Kidney (tissue), 14 donors: Measurements from ENCODE around the gene MBD3. TPM values are rescaled to one million over a fixed set of nuclear protein-coding genes. Genes with fewer than 3 reads are reported as not detected.

Source experiments
- DNase-seq, 5 donors: peaks; one replicate each; pipeline ENCODE4 v3.0.0-alpha.2; 2013 to 2020
- FAIRE-seq: peaks from 2 replicates; lab custom pipeline; 2012; peaks lifted over from hg19 to GRCh38; lab: Jason Lieb, UNC
- H3K27ac ChIP-seq, 2 donors: one replicate each; pipeline ENCODE4 v1.7.0; 2013; ENCODE audit warnings: low read depth in 2 of 2, low read length in 2 of 2, inconsistent platforms in 1 of 2
- H3K27me3 ChIP-seq: one replicate; pipeline ENCODE4 v1.7.1; 2013; ENCODE audit warnings: low read length, inconsistent platforms; ENCODE audit not compliant: control insufficient read depth, insufficient read depth
- H3K36me3 ChIP-seq, 3 donors: one replicate each; pipeline versions ENCODE4 v1.7.0 to v1.7.1; 2013; ENCODE audit warnings: low read length in 3 of 3, control low read depth in 1 of 3, inconsistent platforms in 1 of 3; ENCODE audit not compliant: insufficient read depth in 3 of 3, control insufficient read depth in 2 of 3
- H3K4me1 ChIP-seq, 3 donors: one replicate each; pipeline versions ENCODE4 v1.7.0 to v1.7.1; 2013; ENCODE audit warnings: low read length in 3 of 3, inconsistent platforms in 1 of 3, low read depth in 1 of 3; ENCODE audit not compliant: control insufficient read depth in 2 of 3, insufficient read depth in 2 of 3
- H3K4me3 ChIP-seq, 3 donors: one replicate each; pipeline versions ENCODE4 v1.7.0 to v1.8.1; 2013; ENCODE audit warnings: low read length in 3 of 3, control low read depth in 1 of 3, inconsistent platforms in 1 of 3
- H3K9ac ChIP-seq, 3 donors: one replicate each; pipeline versions ENCODE4 v1.7.0 to v1.7.1; 2013; ENCODE audit warnings: low read length in 3 of 3, control low read depth in 1 of 3, inconsistent platforms in 1 of 3
- H3K9me3 ChIP-seq, 3 donors: one replicate each; pipeline versions ENCODE4 v1.7.0 to v1.7.1; 2013; ENCODE audit warnings: low read length in 3 of 3, control low read depth in 1 of 3, inconsistent platforms in 1 of 3; ENCODE audit not compliant: control insufficient read depth in 2 of 3, insufficient read depth in 1 of 3
- CTCF ChIP-seq: IDR thresholded peaks from 3 replicates; pipeline ENCODE4 v1.5.1; 2012; ENCODE audit warnings: mild to moderate bottlenecking, moderate library complexity, borderline replicate concordance; ENCODE audit not compliant: insufficient read depth; ENCODE audit errors: extremely low read depth
- intact Hi-C: fragments of 100-400 bp; cut with DNase I; formaldehyde crosslinking; loops from one replicate; pipeline ENCODE4 v1.11.1; 2022
- polyA plus RNA-seq: library from polyadenylated mRNA; stranded (reverse); fragments of 350-450 nt; fragmentation: Illumina TruSeq; extraction: RNeasy Lipid Tissue Mini Kit (QIAGEN cat#74804); gene quantifications from one replicate; pipeline ENCODE4 v1.2.3, GENCODE V29; 2014; ENCODE audit warnings: low read depth, low replicate concordance; ENCODE audit not compliant: insufficient read depth
- total RNA-seq: library from RNA; stranded (reverse); fragmentation: NEBNext Ultra II Directional; extraction: Animal tissue kit (Norgen Biotek cat#: 25700); gene quantifications from one replicate; pipeline ENCODE4 v1.2.1, GENCODE V29; 2021
- donor health status: control.
- donor health status: control.
- donor health status: control.
- donor health status: control.
- donor health status: control.
- donor health status: DM: yes; HTN: yes; CAD: no.
- donor health status: Normal renal cell carcinoma (clear cell type).

MBD3 gene
- total and polyA plus RNA-seq, 2 donors from 2014 or later, result 62.5 to 76.1 TPM

- Histone ChIP-seq H3K36me3 (peaks cover 0 to 7% (median 0%) of the 10 kb centered on the region in 3 donors), H3K27ac (no peak overlapping the region), H3K9ac (no peak overlapping the region), H3K4me3 (no peak overlapping the region), H3K27me3 (no peaks in the 10 kb centered on the region), H3K4me1 (peaks cover 0 to 8% (median 7%) of the 10 kb centered on the region in 3 donors), H3K9me3 (no peaks in the 10 kb centered on the region)
- no peak for DNase-seq
- FAIRE-seq, result no peak
- no peak for TF ChIP-seq CTCF
- intact Hi-C loops, result no loop called here
Measured at GRCh38 chr19:1585243-1585580, 7.5 kb downstream of the MBD3 start.

GRCh38 chr19:1584500-1585242 lies 8.0 kb downstream of the MBD3 start:
- Histone ChIP-seq H3K9me3 (no peaks in the 10 kb centered on the region), H3K27ac (no peak overlapping the region), H3K4me1 (peaks cover 0 to 8% (median 7%) of the 10 kb centered on the region in 3 donors), H3K9ac (no peak overlapping the region), H3K36me3 (peaks cover 0 to 7% (median 0%) of the 10 kb centered on the region in 3 donors), H3K4me3 (no peak overlapping the region), H3K27me3 (no peaks in the 10 kb centered on the region)
- FAIRE-seq, result no peak
- no peak for TF ChIP-seq CTCF
- intact Hi-C loops, result no loop called here
- no peak for DNase-seq

GRCh38 chr19:1582201-1582600 lies 10.5 kb downstream of the MBD3 start:
- DNase-seq (no peak), FAIRE-seq (no peak)
- peaks cover 0 to 9% (median 0%) of the 10 kb centered on the region in 3 donors for H3K36me3 ChIP-seq
- no peak overlapping the region for H3K9ac ChIP-seq
- peaks cover 0 to under 1% (median 0%) of the 10 kb centered on the region in 3 donors for H3K4me1 ChIP-seq
- H3K27ac ChIP-seq, result no peak overlapping the region
- H3K27me3 ChIP-seq, result no peaks in the 10 kb centered on the region
- intact Hi-C loops, result no loop called here
- TF ChIP-seq CTCF, result no peak
- no peaks in the 10 kb centered on the region for H3K9me3 ChIP-seq
- H3K4me3 ChIP-seq, result no peak overlapping the region
